PC-9 (cell line): ENCODE data around the gene XPNPEP1. TPM values are rescaled to one million over a fixed set of nuclear protein-coding genes. Genes with fewer than 3 reads are reported as not detected.

Experiments
- BruUV-seq: library from RNA; stranded (reverse); fragments of 400-500 nt; replicated peaks from 2 replicates; lab custom pipeline; 2021; lab: Mats Ljungman, UMichigan
- CTCF ChIA-PET: fragments of 300-600 bp; sonication (Branson Sonifier 250); formaldehyde crosslinking; loops from one replicate; lab custom pipeline; 2022; ENCODE audit warnings: antibody characterized with exemption; lab: Charles Lee
- POLR2A ChIA-PET: fragments of 300-600 bp; sonication (Branson Sonifier 250); formaldehyde crosslinking; loops from one replicate; lab custom pipeline; 2022; ENCODE audit warnings: antibody characterized with exemption; ENCODE audit not compliant: unreplicated experiment; lab: Charles Lee
- DNase-seq, 2 experiments: peaks; one replicate each; pipeline versions ENCODE4 v3.0.0 to v3.0.0-alpha.2; 2015 to 2022; ENCODE audit warnings: mixed read lengths in 1 of 2
- H2AFZ ChIP-seq: fragments of 200-600 bp; sonication (generic); 2 replicates; pipeline ENCODE4 v1.8.1; 2017; ENCODE audit warnings: antibody characterized with exemption
- H3F3A ChIP-seq: fragments of 200-600 bp; sonication (generic); 2 replicates; pipeline ENCODE4 v1.8.1; 2017; ENCODE audit warnings: antibody characterized with exemption, mild to moderate bottlenecking, low read depth; ENCODE audit not compliant: insufficient read depth
- H3K27ac ChIP-seq: fragments of 200-600 bp; sonication (generic); 2 replicates; pipeline ENCODE4 v1.6.1; 2016; ENCODE audit warnings: mixed run types
- H3K27me3 ChIP-seq: fragments of 200-600 bp; sonication (generic); 2 replicates; pipeline ENCODE4 v1.6.1; 2016; ENCODE audit warnings: low read depth, mixed run types; ENCODE audit not compliant: insufficient read depth
- H3K36me3 ChIP-seq: fragments of 200-600 bp; sonication (generic); 2 replicates; pipeline ENCODE4 v1.6.1; 2016; ENCODE audit warnings: low read depth, mixed run types
- H3K4me1 ChIP-seq: fragments of 200-600 bp; sonication (generic); replicated peaks from 2 replicates; pipeline ENCODE4 v1.6.1; 2016; ENCODE audit warnings: mixed run types; ENCODE audit not compliant: insufficient read depth
- H3K4me2 ChIP-seq: fragments of 200-600 bp; sonication (generic); 2 replicates; pipeline ENCODE4 v1.6.1; 2017; ENCODE audit warnings: mixed run types
- H3K4me3 ChIP-seq: fragments of 200-600 bp; sonication (generic); 2 replicates; pipeline ENCODE4 v1.6.1; 2016; ENCODE audit warnings: mixed run types
- H3K79me2 ChIP-seq: fragments of 200-600 bp; sonication (generic); 2 replicates; pipeline ENCODE4 v1.6.1; 2017; ENCODE audit warnings: low read depth, mixed run types
- H3K9me2 ChIP-seq: fragments of 200-600 bp; sonication (generic); 2 replicates; pipeline ENCODE4 v1.8.1; 2017; ENCODE audit warnings: mild to moderate bottlenecking; ENCODE audit not compliant: insufficient read depth
- H3K9me3 ChIP-seq: fragments of 200-600 bp; sonication (generic); 2 replicates; pipeline ENCODE4 v1.8.1; 2016; ENCODE audit warnings: low read depth; ENCODE audit not compliant: insufficient read depth
- H4K20me1 ChIP-seq: fragments of 200-600 bp; sonication (generic); 2 replicates; pipeline ENCODE4 v1.8.1; 2017; ENCODE audit not compliant: insufficient read depth
- CTCF ChIP-seq: fragments of 200-600 bp; sonication (generic); conservative IDR thresholded peaks from 2 replicates; pipeline ENCODE4 v1.6.1; 2017; ENCODE audit warnings: mixed run types, antibody characterized with exemption, mild to moderate bottlenecking, moderate library complexity
- EZH2 ChIP-seq: fragments of 200-600 bp; sonication (generic); IDR thresholded peaks from 2 replicates; pipeline ENCODE4 v1.8.0; 2017; ENCODE audit warnings: antibody characterized with exemption, low read depth
- intact Hi-C: fragments of 100-400 bp; cut with micrococcal nuclease; formaldehyde crosslinking; loops from one replicate; pipeline ENCODE4 v1.10.0; 2022; ENCODE audit not compliant: unreplicated experiment
- total RNA-seq: library from RNA; stranded (reverse); gene quantifications from 2 replicates; pipeline ENCODE4 v1.2.3, GENCODE V29; 2021

Gene XPNPEP1
- total RNA-seq, 1 experiment from 2014 or later, result 24.6 TPM

- Histone ChIP-seq H3F3A (no peaks in the 10 kb centered on the region), H3K9me2 (no peaks in the 10 kb centered on the region), H3K9me3 (no peaks in the 10 kb centered on the region), H3K79me2 (no peaks in the 10 kb centered on the region), H3K4me3 (no peak overlapping the region), H2AFZ (no peak overlapping the region), H4K20me1 (no peaks in the 10 kb centered on the region), H3K27me3 (no peaks in the 10 kb centered on the region), H3K36me3 (no peaks in the 10 kb centered on the region), H3K4me1 (no peaks in the 10 kb centered on the region), H3K4me2 (no peak overlapping the region), H3K27ac (no peak overlapping the region)
- BruUV-seq, result no TSS peak
- ChIA-PET POLR2A (no interaction called here), CTCF (no interaction called here)
- TF ChIP-seq EZH2 (no peak), CTCF (no peak)
- no peak for DNase-seq
- intact Hi-C loops, result no loop called here
Measured at GRCh38 chr10:109821672-109822071, 101.6 kb downstream of the XPNPEP1 start.

- no peaks in the 10 kb centered on the region for H3K9me2 ChIP-seq
- H3K27ac ChIP-seq, result no peak overlapping the region
- H2AFZ ChIP-seq, result no peak overlapping the region
- no peaks in the 10 kb centered on the region for H3F3A ChIP-seq
- no peak overlapping the region for H3K4me2 ChIP-seq
- H3K4me3 ChIP-seq, result no peak overlapping the region
- H3K36me3 ChIP-seq, result no peaks in the 10 kb centered on the region
- H4K20me1 ChIP-seq, result no peaks in the 10 kb centered on the region
- intact Hi-C loops, result no loop called here
- H3K4me1 ChIP-seq, result no peaks in the 10 kb centered on the region
- no peaks in the 10 kb centered on the region for H3K79me2 ChIP-seq
- H3K27me3 ChIP-seq, result no peaks in the 10 kb centered on the region
- ChIA-PET CTCF (no interaction called here), POLR2A (no interaction called here)
- no TSS peak for BruUV-seq
- DNase-seq, result no peak
- H3K9me3 ChIP-seq, result no peaks in the 10 kb centered on the region
- TF ChIP-seq CTCF (no peak), EZH2 (no peak)
Measured at GRCh38 chr10:109820620-109821405, 102.5 kb downstream of the XPNPEP1 start.

- Histone ChIP-seq H3K36me3 (no peaks in the 10 kb centered on the region), H3K27ac (no peak overlapping the region), H4K20me1 (no peaks in the 10 kb centered on the region), H3F3A (no peaks in the 10 kb centered on the region), H3K79me2 (no peaks in the 10 kb centered on the region), H3K4me1 (no peaks in the 10 kb centered on the region), H3K9me3 (no peaks in the 10 kb centered on the region), H2AFZ (no peak overlapping the region), H3K27me3 (no peaks in the 10 kb centered on the region), H3K4me3 (no peak overlapping the region), H3K4me2 (no peak overlapping the region), H3K9me2 (no peaks in the 10 kb centered on the region)
- CTCF ChIA-PET, result no interaction called here
- TF ChIP-seq CTCF (no peak), EZH2 (no peak)
- DNase-seq, result no peak
- POLR2A ChIA-PET, result no interaction called here
- intact Hi-C loops, result no loop called here
- BruUV-seq, result no TSS peak
Measured at GRCh38 chr10:109819807-109820206, 103.5 kb downstream of the XPNPEP1 start.

Other genes with a start within 250 kb of the XPNPEP1 start
- gene ADD3, start 84.5 kb upstream of the XPNPEP1 start, total RNA-seq, result 61.7 and 77.7 TPM in 2 replicates